Measurements from ENCODE around the gene ENHO. TPM values are rescaled to one million over a fixed set of nuclear protein-coding genes. Genes with fewer than 3 reads are reported as not detected.

ENHO gene
- total RNA-seq, 1 donor from 2014 or later: 0.35 TPM

DNA sequence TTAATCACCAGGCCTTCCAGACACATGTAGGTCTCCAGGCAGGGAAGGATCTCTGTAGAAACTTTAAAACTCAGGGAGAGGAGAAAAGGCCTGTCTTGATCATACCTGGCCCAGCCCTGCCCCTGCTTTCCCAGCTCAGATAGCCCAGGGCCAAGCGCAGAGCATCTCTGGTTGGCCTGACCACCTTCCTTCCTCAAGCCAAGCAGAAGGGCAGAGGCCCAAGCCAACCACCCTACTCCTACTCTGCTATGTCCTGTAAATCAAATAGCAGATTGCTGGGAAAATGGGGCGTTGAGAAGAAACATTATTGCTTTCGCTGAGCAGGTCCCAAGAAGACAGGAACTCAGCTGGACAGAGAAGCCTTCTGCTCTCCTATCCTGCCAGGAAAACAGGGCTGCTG lies 14.3 kb downstream of the ENHO start:
- no peak for DNase-seq (ENCODE audit: low read depth)

DNA sequence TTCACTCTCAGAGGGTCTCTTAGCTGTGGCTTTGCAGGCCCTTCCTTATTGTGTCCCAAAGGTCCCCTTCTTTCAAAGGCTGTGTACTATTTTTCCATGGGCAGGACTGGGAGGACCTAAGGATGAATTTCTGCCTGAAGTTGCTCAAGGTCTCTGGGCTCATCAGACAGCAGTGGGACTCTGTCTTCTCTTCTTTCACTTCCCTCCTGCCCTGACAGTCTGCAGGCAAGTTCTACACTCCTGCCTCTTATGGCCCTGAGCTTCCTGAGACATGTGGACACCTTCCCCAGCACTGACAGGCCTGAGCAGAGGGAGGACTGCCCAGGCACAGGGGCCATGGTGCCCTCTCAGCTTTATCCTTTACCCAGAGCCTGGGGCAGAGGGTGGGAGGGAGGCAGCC lies 14.8 kb downstream of the ENHO start:
- no peak for DNase-seq (ENCODE audit: low read depth)

DNA sequence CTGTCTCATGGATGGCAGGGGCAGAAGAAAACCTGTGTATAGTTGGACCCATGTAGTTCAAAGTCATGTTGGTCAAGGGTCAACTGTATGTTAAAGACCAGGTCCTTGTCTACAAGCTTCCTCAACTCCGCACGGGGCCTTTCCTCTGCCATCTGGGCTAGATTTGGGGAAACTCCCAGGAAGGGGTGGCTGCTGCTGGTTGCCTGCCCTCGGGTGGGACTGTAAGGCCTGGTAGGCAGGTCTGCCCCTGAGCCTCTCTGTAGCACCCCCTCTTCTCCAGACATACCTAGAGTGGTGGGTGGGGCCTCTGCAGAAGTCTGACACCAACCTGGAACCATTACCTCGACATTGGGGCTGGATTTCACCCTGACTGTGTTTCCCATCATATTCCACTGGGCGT lies 15.2 kb downstream of the ENHO start:
- no peak for DNase-seq (ENCODE audit: low read depth)

DNA sequence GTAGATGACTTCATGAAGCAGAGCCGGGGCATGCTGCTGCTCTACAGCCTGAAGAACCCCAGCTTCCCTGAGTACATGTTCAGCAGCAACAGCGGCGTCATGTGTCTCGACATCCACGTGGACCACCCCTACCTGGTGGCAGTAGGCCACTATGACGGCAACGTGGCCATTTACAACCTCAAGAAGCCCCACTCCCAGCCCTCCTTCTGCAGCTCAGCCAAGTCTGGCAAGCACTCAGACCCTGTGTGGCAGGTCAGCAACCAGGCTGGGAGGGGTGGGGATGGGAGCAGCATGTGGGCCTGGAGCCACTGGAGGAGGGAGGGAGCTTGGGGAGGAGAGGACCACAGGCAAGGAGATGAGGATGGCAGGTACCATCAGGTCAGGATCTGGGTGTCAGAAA lies 16.2 kb downstream of the ENHO start:
- DNase-seq (ENCODE audit: low read depth): no peak

DNA sequence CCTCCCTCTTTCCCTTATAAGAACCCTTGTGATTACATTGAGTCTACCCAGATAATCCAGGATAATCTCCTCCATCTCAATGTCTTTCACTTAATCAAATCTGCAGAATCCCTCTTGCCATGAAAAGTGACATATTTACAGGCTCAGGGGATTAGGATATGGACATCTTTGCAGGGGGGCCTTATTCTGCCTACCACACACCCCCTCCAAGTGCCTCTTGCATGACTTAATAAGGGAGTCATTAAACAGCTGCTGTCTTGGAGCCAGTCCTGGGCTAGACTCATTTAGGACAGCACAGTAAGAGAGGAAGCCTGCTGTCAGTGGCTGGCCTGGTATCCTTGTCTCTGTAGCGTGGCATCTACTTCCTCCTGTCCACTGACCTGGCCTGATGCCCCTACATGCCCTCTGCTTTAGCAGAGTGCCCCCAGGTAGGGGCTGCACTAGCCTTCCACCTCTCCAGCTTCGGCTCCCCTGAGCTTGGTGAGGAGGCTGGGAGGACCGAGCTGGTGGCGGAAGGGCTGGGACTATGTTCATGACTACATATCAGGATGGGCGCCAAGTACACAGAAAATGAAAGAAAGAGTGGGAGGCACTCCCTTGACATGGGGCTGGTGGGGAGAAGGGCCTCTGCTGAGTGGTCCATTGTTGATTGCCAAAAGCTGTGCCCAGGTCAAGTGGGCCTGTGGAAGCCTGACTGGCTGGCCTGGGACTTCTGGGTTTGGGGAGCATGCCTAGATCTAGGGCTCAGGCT lies 17.2 kb downstream of the ENHO start:
- DNase-seq (ENCODE audit: low read depth): peak; percentile 51

DNA sequence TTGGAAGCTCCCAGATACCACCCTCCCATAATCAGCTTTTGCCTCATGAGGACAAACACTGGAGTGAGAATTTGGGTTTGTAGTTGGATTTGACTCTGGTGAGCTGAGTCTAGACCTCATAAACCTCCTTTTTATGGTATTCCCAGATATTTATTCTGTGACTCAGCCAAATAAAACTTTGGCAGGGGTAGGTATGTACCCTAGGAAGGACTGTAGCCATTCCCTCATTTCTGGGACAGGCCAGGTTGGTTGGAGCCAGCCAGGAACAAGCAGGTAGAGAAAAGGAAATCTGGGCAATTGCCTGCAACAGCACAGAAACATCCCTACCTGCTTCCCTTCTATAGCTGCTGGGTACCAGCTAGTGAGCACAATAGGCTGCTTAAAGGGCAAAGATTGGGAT lies 19.4 kb downstream of the ENHO start:
- DNase-seq (ENCODE audit: low read depth): no peak

DNA sequence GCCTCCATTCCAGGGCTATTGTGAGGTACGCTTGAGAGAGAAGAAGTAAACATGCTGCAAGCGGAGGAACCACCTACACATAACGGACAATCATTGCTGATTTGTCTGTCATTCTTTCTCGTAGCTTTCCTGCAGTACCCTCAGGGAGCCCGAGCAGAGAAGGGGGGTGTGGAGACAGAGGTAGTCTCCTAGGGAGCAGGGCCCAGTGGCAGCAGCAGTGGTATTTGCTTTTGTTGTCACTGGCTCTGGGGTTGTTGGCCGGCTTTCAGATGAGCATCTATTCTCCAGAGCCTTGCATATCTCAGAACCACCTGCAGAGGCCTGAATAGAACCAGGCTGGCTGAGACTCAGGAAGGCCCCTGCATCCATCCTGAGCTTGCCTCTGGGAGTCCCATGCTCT lies 19.9 kb downstream of the ENHO start:
- DNase-seq (ENCODE audit: low read depth): no peak

DNA sequence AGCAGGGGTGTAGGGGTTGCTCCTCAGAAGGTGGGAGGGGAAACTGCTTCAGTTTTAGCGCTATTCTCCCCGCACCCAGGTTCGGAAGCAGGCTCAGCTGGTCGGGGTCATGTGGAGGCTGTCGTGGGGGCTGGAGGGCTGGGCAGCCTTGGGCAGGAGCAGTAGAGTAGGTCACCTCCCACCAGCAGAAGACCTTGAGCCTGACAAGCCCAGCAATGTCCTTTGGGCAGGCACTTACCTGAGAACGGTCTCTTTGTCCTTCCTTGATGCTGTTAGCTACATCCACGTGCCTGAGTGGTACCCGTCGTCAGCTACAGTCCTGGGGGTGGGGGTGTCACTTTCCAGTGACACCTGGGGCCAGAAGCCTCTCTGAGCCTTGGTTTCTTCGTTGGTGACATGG lies 20.3 kb downstream of the ENHO start:
- DNase-seq (ENCODE audit: low read depth): no peak

DNA sequence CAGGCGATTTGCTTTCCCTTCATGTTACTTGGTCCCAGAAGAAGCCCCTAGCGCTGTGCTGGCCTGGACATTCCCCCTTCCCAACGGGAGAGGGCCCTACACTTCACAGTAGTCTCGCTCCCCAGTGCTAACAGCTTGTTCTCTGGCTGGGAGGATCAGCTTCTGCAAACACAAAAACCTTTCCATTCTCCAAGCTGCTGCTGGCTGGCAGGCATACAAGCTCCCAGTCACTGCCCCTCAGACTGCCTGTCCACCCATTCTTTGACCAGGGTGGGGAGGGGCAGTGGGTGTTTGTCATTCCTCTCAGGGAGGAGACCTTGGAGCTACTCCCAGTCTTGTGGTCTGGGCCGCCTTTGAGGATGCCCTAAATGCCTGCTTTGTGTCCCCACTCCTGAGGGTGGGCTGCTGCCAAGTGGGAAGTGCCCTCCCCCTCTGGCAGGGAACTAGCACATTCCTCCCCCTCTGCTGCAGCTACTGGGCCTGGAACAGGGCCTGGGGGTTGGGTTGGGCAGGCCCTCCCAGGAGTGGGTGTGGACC lies 20.8 kb downstream of the ENHO start:
- peak; percentile 87 for DNase-seq (ENCODE audit: low read depth)

DNA sequence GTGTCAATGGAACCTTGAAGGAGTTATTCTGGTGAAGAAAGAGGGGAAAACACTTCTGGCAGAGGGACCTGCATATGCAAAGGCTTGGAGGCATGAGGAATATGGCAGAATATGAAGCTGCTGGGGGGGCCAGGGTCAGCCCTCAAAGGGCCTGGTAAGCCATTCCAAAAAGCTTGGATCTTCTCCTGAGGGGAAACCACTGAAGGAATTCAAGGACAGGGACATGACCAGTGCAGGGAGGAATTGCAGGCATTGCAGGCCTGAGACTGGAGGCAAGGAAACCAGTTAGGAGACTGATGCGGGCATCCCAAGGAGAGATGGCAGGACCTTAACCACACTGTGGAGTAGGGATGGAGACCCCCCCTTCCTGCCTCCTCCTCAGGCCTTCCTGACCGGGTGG lies 21.4 kb downstream of the ENHO start:
- DNase-seq (ENCODE audit: low read depth): peak; percentile 35

DNA sequence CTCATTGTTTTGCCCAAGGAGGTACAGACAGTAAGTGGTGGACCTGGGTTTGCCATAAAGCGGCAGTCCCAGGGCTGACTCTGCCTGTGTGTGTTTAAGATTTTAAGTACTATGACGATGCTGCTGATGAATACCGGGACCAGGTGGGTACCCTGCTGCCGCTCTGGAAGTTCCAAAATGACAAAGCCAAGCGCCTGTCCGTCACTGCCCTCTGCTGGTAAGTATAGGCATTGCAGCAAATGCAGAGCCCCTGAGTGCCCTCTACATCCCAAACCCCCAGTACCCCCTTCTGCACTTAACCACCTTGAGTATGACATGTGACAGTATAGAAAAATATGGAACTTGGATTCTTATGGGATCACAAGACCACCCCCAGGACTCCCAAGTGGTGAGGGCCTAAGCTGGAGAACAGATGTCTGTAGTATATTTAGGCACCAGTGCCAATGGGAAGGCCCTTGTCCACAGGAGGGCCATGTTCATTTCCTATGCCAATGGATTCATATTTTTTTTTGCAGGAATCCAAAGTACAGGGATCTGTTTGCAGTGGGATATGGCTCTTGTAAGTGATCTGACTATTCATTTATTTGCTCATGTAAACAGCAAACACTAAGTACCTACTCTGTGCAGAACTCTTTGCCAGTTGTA lies 22.0 kb downstream of the ENHO start:
- DNase-seq (ENCODE audit: low read depth): peak; percentile 66

DNA sequence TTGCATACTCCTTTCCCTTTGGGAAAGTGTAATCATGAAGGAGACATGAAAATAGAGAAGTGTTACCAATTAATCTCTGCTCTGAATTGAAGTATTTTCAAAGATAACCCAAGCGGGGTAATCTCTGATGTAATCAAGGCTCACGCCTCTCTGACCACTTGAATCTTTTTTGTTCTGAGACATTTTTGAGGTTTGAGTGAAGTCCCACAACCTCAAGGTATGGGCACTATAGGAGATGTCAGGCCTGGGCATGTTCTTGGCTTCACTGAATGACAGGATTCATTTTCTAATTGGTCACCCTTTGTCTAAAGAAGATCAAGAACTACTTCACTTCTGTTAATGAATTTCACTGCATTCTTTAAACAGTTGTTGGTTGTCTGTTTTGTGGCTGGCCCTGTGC lies 23.7 kb downstream of the ENHO start:
- no peak for DNase-seq (ENCODE audit: low read depth)

DNA sequence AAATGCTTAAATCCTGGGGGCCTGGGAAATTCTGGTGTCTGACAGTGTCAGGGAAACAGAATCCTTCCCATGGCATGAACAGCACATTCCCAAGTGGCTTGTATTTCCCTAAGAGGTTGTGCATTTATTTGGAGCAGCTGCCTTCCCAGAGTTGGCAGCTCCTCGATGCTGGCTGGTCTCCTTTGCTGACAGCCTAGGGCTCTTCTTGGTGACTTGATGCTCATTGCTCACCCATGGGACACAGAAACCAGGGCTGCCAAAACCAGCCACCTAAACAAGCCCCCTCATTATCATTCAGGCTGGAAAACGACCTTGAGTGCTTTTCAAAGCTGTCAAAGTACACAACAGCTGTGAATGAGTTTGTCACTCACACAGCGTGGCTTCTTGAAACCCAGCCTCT lies 24.2 kb downstream of the ENHO start:
- DNase-seq (ENCODE audit: low read depth): peak; percentile 66

DNA sequence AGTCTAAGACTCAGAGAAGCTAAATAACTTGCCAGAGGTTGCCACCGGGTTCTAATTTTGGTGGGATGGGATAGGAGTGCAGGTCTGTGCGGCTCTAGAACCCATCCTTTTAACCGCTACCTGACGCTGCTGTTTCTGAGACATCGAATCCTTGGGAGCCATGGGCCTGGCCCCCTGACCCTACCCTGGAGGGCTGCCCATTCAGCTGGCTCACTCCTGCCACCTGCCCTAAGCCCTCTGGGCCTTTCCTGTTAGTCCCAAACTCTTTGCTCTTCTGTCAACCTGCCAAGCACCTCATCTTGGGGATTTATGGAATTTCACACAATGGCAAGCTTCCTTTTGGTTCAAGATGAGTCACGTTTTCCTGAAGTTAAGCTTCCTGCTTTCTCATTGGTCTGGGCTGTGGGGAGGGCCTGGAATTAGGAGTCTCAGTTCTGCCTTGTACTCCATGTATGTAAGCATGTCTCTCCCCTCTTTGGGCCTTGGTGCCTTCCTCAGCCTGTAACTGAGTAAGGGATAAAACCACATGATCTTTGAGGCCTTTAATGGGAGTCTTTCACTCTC lies 26.6 kb downstream of the ENHO start:
- DNase-seq (ENCODE audit: low read depth): no peak

DNA sequence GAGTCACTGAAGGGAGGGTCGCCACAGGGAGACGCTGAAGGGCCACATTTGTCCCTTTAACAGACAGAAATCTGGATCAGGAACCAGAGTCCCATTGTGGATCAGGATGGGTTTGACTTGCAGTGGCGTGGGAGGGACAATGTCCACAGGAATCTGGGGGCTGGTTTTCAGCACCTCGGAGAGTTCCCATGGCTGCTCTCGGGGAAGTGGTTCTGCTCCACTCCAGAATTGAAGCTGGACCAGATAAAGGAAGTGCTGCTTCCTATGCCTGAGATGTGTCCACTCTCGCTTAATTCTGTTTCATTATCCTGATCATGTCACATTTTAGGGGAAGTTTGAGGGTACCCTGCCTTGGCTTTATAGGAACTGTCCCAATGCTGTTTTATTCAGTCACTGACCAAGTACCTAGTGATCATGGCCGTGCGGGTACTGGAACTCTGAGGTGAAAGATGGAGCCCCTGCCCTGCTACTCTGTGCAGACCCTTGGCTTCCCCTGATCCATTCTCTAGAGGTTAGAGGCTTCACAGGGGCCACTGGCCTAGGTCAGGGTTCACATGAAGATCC lies 28.7 kb downstream of the ENHO start:
- DNase-seq (ENCODE audit: low read depth): peak; percentile 70

DNA sequence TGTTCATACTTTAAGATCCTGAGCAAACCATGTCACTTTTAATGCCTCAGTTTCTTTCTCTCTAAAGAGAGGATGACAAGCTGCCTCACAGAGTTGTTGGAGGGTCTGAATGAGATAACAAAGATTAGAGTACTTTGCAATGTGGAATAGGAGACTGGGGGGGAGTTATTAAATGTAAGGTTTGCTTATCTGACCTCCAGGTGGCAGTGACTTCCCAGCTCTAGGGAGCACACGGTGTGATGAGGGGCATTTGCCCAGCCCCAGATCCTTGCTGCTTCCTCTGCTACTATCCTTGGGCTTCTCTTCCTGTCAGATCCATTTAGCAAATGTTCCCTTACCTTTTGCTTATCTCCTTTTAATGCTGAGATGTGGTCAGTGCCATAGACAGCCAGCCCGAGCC lies 30.7 kb downstream of the ENHO start:
- no peak for DNase-seq (ENCODE audit: low read depth)

DNA sequence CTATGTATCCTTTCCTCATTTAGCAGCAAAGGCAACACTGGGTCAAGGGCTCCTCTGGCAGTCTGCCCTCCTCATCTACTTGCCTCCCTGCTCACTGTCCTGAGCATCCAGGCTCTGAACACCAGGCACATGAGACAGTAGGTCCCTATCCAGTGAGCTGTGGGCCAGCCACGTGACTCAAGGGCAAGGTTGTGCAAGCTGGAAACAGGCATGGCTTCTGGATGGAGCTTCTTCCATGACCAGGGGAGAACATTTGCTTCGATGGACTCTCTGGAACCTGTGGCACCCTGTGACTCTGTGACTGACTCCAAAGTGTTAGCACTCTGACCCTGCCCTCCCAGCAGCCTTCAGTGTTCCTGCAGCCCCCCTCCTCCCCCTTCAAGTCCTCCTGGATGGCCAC lies 31.2 kb downstream of the ENHO start:
- no peak for DNase-seq (ENCODE audit: low read depth)

DNA sequence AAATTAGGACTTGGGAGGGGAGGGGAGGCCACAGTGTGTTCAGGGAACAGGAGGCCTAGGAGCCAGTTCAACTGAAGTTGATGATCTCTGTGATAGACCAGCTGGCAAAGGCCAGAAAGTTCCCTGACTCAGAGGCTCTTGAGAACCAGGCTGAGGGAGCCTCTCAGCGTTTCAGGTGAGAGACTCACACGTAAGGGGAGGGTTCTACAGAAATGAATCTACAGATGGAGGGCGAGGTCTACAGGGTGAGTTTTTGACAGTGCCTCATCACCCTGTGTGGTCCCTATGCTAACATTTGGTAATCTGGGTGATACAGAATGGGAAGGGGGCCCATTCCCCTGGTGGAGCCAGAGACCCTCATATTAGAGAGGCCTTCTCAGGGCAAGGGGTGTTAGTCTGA lies 32.0 kb downstream of the ENHO start:
- no peak for DNase-seq (ENCODE audit: low read depth)

DNA sequence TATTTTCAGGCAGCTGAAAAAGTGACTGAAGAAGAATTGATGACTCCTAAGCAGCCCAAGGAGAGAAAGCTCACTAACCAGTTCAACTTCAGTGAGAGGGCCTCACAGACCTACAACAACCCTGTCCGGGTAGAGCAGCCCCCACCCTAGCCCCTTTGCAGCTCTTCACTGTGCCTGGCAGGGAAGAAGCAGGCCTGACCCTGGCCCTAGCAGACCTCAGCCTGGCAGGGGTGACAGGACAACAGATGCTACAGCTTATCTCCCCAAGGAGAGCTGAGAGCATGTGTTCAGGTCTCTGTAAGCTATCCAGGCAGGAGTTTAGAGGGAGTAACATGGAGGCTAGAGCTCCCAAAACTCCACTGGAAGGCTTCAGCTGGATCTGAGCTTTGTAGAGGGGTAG lies 32.4 kb downstream of the ENHO start:
- no peak for DNase-seq (ENCODE audit: low read depth)

DNA sequence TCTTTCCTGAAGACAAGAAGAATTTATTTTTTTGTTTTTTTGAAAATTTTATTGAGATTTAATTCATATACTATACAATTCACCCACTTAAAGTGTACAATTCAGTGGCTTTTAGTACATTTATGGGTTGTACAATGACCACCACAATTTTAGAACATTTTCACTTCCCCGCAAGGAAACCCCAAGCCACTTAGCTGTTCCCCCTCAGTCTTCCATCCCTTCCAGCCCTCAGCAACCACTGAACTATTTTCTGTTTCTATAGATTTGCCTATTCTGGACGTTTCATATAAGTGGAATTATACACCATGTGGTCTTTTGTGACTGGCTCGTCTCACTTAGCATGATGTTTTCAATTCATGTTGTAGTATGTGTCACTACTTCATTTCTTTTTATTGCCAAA lies 36.2 kb downstream of the ENHO start:
- no peak for DNase-seq (ENCODE audit: low read depth)

DNA sequence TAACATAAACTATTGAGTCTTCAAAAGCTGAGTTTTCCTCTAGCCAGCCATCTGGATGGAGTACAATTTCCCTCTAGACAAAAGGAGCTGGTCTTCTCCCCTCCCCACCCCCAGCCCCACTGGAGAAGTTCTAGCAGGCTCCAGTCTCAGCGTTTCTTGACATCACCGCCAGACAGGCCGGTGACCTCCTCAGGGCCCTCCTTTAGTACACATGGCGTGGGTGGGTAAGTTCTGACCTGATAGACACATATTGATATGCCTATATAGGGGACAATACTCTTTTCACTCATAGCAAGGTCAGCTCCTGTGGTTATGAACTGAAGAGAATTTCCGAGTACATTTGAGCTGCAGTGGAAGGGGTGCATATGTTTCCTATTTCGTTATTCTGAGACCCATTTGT lies 37.0 kb downstream of the ENHO start:
- no peak for DNase-seq (ENCODE audit: low read depth)

DNA sequence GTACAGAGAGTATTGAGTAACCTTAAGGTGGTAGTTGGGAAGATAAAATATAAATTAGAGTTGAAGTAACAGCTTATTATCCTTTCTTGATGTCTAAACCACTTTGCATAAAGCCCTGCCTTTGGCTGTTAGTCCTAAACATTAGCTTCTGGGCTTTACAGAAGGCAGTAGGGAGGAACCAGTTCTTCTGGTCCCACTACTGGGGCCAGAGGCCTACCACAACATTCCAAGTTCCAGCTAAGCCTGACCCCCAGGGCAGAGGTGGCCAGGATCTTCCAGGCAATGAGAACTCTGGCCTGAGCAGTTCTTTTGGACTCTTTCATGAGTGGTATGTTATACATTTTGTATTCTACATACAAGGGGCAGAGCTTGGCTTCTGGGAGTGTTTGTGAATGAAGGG lies 38.1 kb downstream of the ENHO start:
- no peak for DNase-seq (ENCODE audit: low read depth)

Measured in myocyte (in vitro differentiated cells).